ENCODE measurements around the gene SAA2. TPM values are rescaled to one million over a fixed set of nuclear protein-coding genes. Genes with fewer than 3 reads are reported as not detected.
"Not testable (repeated sequence)": the region's sequence is repeated elsewhere in the genome, so short reads cannot be mapped to it uniquely, and the experiment has no call there.

Gene SAA2
- total RNA-seq, 1 donor from 2014 or later = not detected

GRCh38 chr11:18265949-18266348 is 17.5 kb upstream of the SAA2 start, which contains the start of gene SAA1:
Gene SAA1, plus strand, starts transcription at chr11:18266264. Its CDS starts 624 bp downstream, at chr11:18266888.
- DNase-seq (ENCODE audit: low spot score in 2 of 2, unreplicated experiment in 2 of 2) = no peak
- H3K27me3 Mint-ChIP-seq (ENCODE audit: low read depth) = no peaks in the 10 kb centered on the region
- TF ChIP-seq CTCF (IDR thresholded peaks at IDR 0.05; ENCODE audit: unreplicated experiment) = no peak
- no peak within 1 kb of the TSS for H3K4me3 Mint-ChIP-seq
- no peaks in the 10 kb centered on the region for H3K4me1 Mint-ChIP-seq
- H3K9me3 Mint-ChIP-seq = no peaks in the 10 kb centered on the region
- H3K36me3 Mint-ChIP-seq = no peaks in the 10 kb centered on the region
- no peak within 1 kb of the TSS for H3K27ac Mint-ChIP-seq

GRCh38 chr11:18264677-18265555 is 16.4 kb upstream of the SAA2 start:
- TF ChIP-seq CTCF (IDR thresholded peaks at IDR 0.05; ENCODE audit: unreplicated experiment) = no peak
- Mint-ChIP-seq H3K36me3 (no peaks in the 10 kb centered on the region), H3K4me1 (no peaks in the 10 kb centered on the region), H3K9me3 (no peaks in the 10 kb centered on the region), H3K4me3 (no peak overlapping the region), H3K27ac (no peak overlapping the region), H3K27me3 (ENCODE audit: low read depth) (no peaks in the 10 kb centered on the region)
- no peak for DNase-seq (ENCODE audit: low spot score in 2 of 2, unreplicated experiment in 2 of 2)

- TF ChIP-seq CTCF (IDR thresholded peaks at IDR 0.05; ENCODE audit: unreplicated experiment) = no peak
- no peaks in the 10 kb centered on the region for H3K27me3 Mint-ChIP-seq (ENCODE audit: low read depth)
- H3K27ac Mint-ChIP-seq = no peak overlapping the region
- no peaks in the 10 kb centered on the region for H3K36me3 Mint-ChIP-seq
- H3K9me3 Mint-ChIP-seq = no peaks in the 10 kb centered on the region
- H3K4me3 Mint-ChIP-seq = no peak overlapping the region
- H3K4me1 Mint-ChIP-seq = no peaks in the 10 kb centered on the region
- no peak for DNase-seq (ENCODE audit: low spot score in 2 of 2, unreplicated experiment in 2 of 2)
Observed at GRCh38 chr11:18264035-18264434, 15.6 kb upstream of the SAA2 start.

- not testable (repeated sequence) for H3K4me1 Mint-ChIP-seq
Observed at GRCh38 chr11:18262681-18263350, 14.3 kb upstream of the SAA2 start.

GRCh38 chr11:18261721-18262120 is 13.3 kb upstream of the SAA2 start:
- H3K27ac Mint-ChIP-seq = no peak overlapping the region
- no peak overlapping the region for H3K4me3 Mint-ChIP-seq
- DNase-seq (ENCODE audit: low spot score in 2 of 2, unreplicated experiment in 2 of 2) = no peak

More at GRCh38 chr11:18262681-18263350, 14.3 kb upstream of the SAA2 start:
- H3K27me3 Mint-ChIP-seq (ENCODE audit: low read depth); DNase-seq (ENCODE audit: low spot score in 2 of 2, unreplicated experiment in 2 of 2); H3K9me3 Mint-ChIP-seq; H3K27ac Mint-ChIP-seq; H3K36me3 Mint-ChIP-seq; H3K4me3 Mint-ChIP-seq: not testable (repeated sequence)

More at GRCh38 chr11:18261721-18262120, 13.3 kb upstream of the SAA2 start:
- no peaks in the 10 kb centered on the region for H3K9me3 Mint-ChIP-seq
- H3K27me3 Mint-ChIP-seq (ENCODE audit: low read depth) = no peaks in the 10 kb centered on the region
- no peaks in the 10 kb centered on the region for H3K36me3 Mint-ChIP-seq
- TF ChIP-seq CTCF (IDR thresholded peaks at IDR 0.05; ENCODE audit: unreplicated experiment) = no peak
- H3K4me1 Mint-ChIP-seq = no peaks in the 10 kb centered on the region

Measured in mesothelial cell of epicardium (in vitro differentiated cells).